ENCODE measurements around the gene TNFRSF8.

GRCh38 chr1:12136916-12137610 is 74.0 kb downstream of the TNFRSF8 start:
- TF ChIP-seq CTCF (IDR thresholded peaks at IDR 0.05 in 4 of 5, conservative IDR thresholded peaks at IDR 0.05 in 1 of 5): no peak
- no peak for TF ChIP-seq POLR2A (IDR thresholded peaks at IDR 0.05)
